GM12875 (cell line): Measurements from ENCODE around the gene PPEF1.
"Not testable (repeated sequence)": the region's sequence is repeated elsewhere in the genome, so short reads cannot be mapped to it uniquely, and the experiment has no call there.

Source experiments
- H3K4me3 ChIP-seq: one replicate; pipeline ENCODE4 v1.5.1; 2011; ENCODE audit warnings: low read depth, low read length, control low read depth
- TF ChIP-seq, protein P1 (sequence below): IDR thresholded peaks from 2 replicates; pipeline ENCODE4 v1.5.1; 2011; ENCODE audit warnings: low read depth, mild to moderate bottlenecking, control low read depth, inconsistent platforms, low read length, moderate library complexity, borderline replicate concordance; ENCODE audit not compliant: insufficient read depth

PPEF1 gene

DNA sequence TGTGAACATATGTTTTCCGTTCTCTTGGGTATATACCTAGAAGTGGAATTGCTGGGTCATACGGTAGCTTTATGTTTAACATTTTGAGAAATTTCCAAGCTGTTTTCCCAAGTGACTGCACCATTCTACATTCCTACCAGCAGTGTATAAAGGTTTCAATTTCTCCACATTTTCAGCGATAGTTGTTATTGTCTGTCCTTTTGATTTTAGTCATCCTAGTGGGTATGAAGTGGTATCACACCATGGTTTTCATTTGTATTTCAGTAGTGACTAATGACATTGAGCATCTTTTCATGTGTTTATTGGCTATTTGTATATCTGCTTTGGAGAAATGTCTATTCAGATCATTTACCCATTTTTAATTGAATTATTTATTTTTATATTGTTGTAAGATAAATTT is 2.4 kb downstream of the PPEF1 start:
- H3K4me3 ChIP-seq = no peak overlapping the region
- TF ChIP-seq, protein P1, sequence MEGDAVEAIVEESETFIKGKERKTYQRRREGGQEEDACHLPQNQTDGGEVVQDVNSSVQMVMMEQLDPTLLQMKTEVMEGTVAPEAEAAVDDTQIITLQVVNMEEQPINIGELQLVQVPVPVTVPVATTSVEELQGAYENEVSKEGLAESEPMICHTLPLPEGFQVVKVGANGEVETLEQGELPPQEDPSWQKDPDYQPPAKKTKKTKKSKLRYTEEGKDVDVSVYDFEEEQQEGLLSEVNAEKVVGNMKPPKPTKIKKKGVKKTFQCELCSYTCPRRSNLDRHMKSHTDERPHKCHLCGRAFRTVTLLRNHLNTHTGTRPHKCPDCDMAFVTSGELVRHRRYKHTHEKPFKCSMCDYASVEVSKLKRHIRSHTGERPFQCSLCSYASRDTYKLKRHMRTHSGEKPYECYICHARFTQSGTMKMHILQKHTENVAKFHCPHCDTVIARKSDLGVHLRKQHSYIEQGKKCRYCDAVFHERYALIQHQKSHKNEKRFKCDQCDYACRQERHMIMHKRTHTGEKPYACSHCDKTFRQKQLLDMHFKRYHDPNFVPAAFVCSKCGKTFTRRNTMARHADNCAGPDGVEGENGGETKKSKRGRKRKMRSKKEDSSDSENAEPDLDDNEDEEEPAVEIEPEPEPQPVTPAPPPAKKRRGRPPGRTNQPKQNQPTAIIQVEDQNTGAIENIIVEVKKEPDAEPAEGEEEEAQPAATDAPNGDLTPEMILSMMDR = no peak

DNA sequence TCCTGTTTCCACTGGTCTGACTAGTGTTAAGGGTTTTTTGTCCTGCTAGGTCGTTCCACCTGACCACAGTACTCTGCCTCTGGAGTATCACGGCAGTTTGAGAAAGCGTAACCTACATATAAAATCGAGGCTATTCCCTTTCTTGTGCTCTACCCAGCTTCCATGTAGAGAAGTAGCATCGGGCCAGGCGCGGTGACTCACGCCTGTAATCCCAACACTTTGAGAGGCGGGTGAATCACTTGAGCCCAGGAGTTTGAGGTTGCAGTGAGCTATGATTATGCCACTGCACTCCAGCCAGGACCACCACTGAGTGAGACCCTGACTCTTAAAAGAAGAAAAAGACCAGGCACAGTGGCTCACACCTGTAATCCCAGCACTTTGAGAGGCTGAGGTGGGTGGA is 7.5 kb downstream of the PPEF1 start:
- no peak overlapping the region for H3K4me3 ChIP-seq
- TF ChIP-seq, protein P1 = no peak

DNA sequence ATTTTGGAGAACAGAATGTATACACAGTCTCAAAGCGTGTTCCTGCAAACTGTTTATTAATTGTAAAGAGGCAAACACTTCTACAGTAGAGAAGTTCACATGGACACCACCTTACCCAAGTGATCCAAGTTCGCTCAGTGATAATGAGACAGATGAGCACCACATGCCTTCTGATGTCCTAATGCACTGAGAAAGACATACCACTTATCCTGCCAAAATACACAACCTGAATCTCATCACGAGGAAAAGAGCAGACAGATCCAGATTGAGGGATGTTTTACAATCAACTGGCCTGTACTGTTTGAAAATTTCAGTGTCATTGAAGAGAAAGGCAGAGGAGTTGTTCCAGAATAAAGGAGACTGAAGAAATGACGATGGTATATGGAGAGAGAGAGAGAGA is 12.4 kb downstream of the PPEF1 start:
- TF ChIP-seq, protein P1 = no peak
- H3K4me3 ChIP-seq = no peak overlapping the region

DNA sequence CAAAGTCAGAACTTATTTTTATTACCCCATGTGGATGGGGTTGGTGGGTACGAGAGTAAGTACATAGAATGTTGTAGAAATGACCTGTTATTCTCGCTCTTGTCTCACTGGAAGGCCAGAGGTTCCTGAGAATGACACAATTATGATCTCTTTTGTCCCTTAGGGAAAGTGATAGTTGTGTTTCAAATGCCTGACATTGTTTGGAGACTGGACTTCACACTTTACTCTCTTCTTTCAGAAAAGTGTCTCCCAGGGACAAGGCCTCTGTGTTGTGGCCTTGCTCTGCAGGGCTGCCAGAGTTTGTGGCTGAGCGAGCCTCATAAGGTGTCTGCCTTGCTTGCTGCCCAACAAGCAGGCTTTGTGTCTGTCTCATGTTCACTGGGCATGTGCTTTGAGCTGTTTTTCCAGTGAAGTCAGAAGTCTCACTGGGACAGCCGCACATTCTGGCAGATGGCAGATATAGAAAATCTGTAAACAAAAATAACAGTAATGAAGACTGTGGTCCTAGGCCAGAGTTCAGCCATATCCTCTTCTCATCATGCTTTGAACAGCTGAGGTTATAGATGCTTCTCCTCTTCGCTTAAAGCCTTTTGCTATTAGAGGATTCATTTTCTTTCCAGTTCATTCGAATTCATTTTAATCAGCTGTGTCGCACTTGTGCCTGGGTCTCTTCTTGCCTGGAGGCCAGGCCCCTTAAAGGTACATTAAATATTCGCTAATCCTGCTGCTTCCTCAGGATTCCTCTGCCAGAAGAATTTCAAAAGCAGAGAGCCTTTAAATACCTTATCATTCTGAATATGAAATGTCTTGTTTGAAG is 14.4 kb downstream of the PPEF1 start:
- H3K4me3 ChIP-seq = no peak overlapping the region
- TF ChIP-seq, protein P1 = no peak

DNA sequence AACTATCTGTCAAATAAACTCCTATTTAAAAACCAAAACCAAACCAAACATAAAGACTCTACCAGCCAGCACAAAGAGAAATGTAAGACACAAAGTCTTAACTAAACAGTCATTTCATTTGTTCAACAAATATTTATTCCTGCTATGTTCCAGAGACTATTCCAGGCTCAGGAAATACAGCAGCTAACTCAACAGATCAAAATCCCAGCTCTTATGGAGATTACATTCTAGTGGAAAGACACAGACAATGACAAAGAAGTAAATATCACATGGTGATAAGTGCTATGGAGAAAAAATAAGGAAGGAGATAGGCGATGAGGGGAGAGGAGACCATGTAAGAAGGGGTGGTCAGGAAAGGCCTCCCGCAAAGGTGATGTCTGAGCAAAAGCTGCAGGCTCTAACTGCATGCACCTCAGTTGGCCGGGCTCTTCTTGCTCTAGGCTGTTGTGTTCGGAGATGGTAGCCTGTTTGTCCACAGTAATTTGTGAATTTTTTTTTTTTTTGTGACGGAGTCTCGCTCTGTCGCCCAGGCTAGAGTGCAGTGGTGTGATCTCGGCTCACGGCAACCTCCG is 15.1 kb downstream of the PPEF1 start:
- TF ChIP-seq, protein P1 = no peak
- H3K4me3 ChIP-seq = no peak overlapping the region

DNA sequence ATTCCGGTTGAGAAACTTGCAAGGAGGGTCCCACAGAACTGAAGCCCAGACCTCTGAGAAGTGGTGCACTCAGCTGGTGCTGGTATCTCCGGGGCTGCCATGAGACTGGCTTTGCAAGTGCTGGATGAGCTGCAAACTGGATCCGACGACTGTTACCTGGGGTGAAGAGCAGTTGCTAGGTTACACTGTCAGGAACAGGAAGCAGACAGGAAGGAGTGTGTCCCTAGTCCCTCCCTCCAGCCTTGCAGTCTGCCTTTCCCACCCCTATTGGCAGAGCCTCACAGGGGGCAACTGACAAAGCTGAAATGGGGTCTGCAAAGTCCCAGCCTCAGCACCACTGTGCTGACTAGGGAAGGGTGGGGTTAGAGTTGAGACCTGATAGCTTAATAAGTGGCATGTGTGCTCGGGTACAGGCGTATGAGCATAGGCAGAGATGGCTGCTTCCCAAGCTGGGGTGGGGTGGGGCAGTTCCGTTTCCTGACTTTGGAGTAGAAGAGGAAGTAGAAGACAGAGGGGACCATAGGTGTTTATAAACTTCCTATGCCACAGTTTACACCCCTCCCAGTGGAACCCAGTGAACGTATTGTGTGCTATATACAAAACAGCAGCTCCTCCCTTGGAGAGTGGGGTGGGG is 18.0 kb downstream of the PPEF1 start:
- H3K4me3 ChIP-seq = no peak overlapping the region
- TF ChIP-seq, protein P1 = no peak

DNA sequence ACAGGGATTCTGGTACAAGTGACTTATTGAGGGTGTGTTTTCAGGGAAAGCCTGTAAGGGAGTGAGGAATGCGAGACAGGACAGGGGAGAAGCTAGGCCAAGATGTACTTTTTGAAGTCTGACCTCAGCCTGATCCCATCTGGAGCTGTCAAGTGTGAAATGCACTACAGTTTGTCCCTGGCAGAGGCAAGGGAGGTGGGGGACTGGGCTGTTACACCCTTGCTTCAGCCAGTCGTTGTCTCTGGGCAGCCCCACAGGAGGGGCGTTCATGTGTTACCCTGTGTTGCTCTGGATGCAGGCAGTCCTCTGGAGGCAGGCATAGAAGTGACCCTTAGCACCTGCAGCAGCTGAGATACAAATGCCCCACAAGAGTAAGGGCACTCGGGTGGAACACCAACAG is 25.8 kb downstream of the PPEF1 start:
- no peak overlapping the region for H3K4me3 ChIP-seq
- TF ChIP-seq, protein P1 = no peak

DNA sequence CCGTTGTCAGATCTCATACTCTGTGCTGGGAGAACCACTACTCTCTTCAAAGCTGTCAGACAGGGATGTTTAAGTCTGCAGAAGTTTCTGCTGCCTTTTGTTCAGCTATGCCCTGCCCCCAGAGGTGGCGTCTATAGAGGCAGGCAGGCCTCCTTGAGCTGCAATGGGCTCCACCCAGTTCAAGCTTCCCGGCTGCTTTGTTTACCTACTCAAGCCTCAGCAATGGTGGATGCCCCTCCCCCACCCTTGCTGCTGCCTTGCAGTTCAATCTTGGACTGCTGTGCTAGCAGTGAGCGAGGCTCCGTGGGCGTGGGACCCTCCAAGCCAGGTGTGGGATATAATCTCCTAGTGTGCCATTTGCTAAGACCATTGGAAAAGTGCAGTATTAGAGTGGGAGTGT is 32.2 kb downstream of the PPEF1 start:
- not testable (repeated sequence) for H3K4me3 ChIP-seq
